ENCODE results near the gene NUTM2F.
"Not testable (repeated sequence)": the region's sequence is repeated elsewhere in the genome, so short reads cannot be mapped to it uniquely, and the experiment has no call there.

The NUTM2F gene

GRCh38 chr9:94289691-94290090 lies 38.8 kb downstream of the NUTM2F start:
- no peak overlapping the region for H3K4me3 ChIP-seq (ENCODE audit: low read depth, low read length)
- no peak for TF ChIP-seq CTCF (IDR thresholded peaks at IDR 0.05; ENCODE audit: borderline replicate concordance, insufficient read depth, low read depth, low read length)

- no peak overlapping the region for H3K4me3 ChIP-seq (ENCODE audit: low read depth, low read length)
- TF ChIP-seq CTCF (IDR thresholded peaks at IDR 0.05; ENCODE audit: borderline replicate concordance, insufficient read depth, low read depth, low read length), result no peak
Observed at GRCh38 chr9:94287877-94288513, 40.4 kb downstream of the NUTM2F start.

- no peak for TF ChIP-seq CTCF (IDR thresholded peaks at IDR 0.05; ENCODE audit: borderline replicate concordance, insufficient read depth, low read depth, low read length)
- H3K4me3 ChIP-seq (ENCODE audit: low read depth, low read length), result no peak overlapping the region
Observed at GRCh38 chr9:94286116-94286515, 42.3 kb downstream of the NUTM2F start.

- TF ChIP-seq CTCF (IDR thresholded peaks at IDR 0.05; ENCODE audit: borderline replicate concordance, insufficient read depth, low read depth, low read length), result no peak
Observed at GRCh38 chr9:94281101-94281500, 47.3 kb downstream of the NUTM2F start.

GRCh38 chr9:94280409-94280989 lies 47.9 kb downstream of the NUTM2F start:
- no peak overlapping the region for H3K4me3 ChIP-seq (ENCODE audit: low read depth, low read length)
- no peak for TF ChIP-seq CTCF (IDR thresholded peaks at IDR 0.05; ENCODE audit: borderline replicate concordance, insufficient read depth, low read depth, low read length)

More at GRCh38 chr9:94281101-94281500, 47.3 kb downstream of the NUTM2F start:
- H3K4me3 ChIP-seq (ENCODE audit: low read depth, low read length), result no peak overlapping the region

GRCh38 chr9:94277885-94278536 lies 50.4 kb downstream of the NUTM2F start:
- no peak for TF ChIP-seq CTCF (IDR thresholded peaks at IDR 0.05; ENCODE audit: borderline replicate concordance, insufficient read depth, low read depth, low read length)
- no peak overlapping the region for H3K4me3 ChIP-seq (ENCODE audit: low read depth, low read length)

GRCh38 chr9:94277029-94277428 lies 51.4 kb downstream of the NUTM2F start:
- H3K4me3 ChIP-seq (ENCODE audit: low read depth, low read length), result not testable (repeated sequence)

Measured in GM12875 (cell line).